ENCODE data around the gene MAPK8IP3. TPM values are rescaled to one million over a fixed set of nuclear protein-coding genes. Genes with fewer than 3 reads are reported as not detected.
"Not testable (repeated sequence)": the region's sequence is repeated elsewhere in the genome, so short reads cannot be mapped to it uniquely, and the experiment has no call there.

Gene MAPK8IP3
- polyA plus RNA-seq, 3 donors = 28.6 to 39.6 (median 36.3) TPM

DNA sequence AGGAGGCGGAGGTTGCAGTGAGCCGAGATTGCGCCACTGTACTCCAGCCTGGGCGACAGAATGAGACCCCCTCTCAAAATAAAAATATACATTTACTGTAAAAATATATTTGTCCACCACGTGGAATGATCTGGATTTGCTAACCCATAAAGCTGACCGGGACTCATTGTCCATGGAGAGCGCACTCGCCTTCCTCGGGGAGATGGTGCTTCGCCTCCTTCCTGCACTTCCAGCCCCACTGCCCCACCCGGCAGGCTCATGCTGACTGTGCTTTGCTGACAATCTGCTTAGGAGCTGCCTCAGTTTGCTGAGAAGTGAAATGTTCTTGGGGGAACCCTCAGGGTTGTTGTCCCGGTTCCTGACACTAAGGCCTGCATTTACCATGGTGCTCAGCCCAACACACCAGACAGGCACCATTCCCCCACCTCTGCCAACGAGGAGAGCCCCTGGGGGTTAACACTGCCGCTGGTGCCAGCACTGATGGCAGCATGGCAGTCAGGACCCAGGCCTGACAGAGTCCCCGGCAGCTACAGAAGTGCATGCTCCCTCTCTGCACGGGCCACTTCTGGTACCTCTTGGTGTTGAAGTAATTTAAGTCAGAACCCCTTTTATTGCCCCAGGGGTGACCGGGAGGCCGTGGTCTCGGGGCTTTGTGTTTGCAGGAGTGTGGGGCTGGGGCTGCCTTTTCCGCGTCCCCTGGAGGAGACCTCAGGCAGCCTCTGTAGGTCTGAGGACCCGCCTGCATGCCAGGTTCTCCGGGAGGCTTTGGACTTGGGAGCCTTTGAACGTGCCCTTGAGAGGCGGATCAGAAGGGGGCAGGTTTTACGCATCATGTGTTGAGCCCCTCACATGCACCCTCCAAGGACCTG is 79.2 kb downstream of the MAPK8IP3 start:
- DNase-seq (ENCODE audit: low read depth in 3 of 3, low spot score in 2 of 3) = no peak

- DNase-seq (ENCODE audit: low read depth in 3 of 3, low spot score in 2 of 3) = no peak
Observed at GRCh38 chr16:1785846-1786170, 79.8 kb downstream of the MAPK8IP3 start.

GRCh38 chr16:1786242-1787055 is 80.5 kb downstream of the MAPK8IP3 start:
- DNase-seq (ENCODE audit: low read depth in 3 of 3, low spot score in 2 of 3) = no peak

DNA sequence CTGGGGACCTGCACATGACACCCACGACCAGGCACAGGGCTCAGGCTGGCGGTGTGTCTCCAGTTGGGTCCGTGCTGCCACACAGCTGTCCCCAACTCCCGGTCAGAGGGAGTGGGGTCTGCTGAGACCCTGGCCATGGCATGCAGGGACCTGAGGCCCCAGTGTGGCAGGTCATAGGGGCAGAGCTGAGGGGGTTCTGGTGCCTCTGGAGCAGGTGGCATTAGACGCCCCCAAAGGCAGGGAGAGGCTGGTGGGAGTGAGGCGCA is 81.0 kb downstream of the MAPK8IP3 start:
- DNase-seq (ENCODE audit: low read depth in 3 of 3, low spot score in 2 of 3) = no peak

DNA sequence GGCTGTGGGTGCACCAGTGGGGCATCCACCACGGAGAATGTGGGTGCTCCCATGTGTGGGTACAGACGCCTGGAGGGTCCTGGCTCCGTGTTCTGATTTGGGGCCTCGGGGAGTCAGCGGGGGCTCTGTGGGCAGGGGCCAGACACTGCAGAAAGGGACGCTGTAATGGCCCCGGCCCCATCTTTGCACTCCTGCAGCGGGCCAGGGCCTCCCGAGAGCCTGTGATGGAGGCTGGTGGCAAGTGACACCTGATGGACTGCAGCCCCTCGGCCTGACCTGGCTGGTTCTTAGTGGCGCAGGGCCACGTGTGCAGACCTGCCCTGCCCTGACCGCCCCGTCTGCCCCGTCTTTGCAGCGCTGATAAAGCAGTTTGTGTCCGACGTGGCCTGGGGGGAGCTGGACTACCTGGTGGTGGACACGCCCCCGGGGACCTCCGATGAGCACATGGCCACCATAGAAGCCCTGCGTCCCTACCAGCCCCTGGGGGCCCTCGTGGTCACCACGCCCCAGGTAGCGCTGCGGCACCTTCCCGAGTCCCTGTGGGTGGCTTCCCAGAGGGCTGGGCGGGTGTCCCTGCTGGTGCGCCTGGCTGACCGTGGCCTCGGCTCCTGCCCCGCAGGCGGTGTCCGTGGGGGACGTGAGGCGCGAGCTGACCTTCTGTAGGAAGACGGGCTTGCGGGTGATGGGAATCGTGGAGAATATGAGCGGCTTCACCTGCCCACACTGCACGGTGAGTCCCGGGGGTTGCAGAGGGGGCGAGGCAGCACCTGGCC is 81.5 kb downstream of the MAPK8IP3 start:
- no peak for DNase-seq (ENCODE audit: low read depth in 3 of 3, low spot score in 2 of 3)

GRCh38 chr16:1788095-1788707 is 82.2 kb downstream of the MAPK8IP3 start:
- DNase-seq (ENCODE audit: low read depth in 3 of 3, low spot score in 2 of 3) = no peak

- no peak for DNase-seq (ENCODE audit: low read depth in 3 of 3, low spot score in 2 of 3)
Observed at GRCh38 chr16:1788708-1789100, 82.7 kb downstream of the MAPK8IP3 start.

DNA sequence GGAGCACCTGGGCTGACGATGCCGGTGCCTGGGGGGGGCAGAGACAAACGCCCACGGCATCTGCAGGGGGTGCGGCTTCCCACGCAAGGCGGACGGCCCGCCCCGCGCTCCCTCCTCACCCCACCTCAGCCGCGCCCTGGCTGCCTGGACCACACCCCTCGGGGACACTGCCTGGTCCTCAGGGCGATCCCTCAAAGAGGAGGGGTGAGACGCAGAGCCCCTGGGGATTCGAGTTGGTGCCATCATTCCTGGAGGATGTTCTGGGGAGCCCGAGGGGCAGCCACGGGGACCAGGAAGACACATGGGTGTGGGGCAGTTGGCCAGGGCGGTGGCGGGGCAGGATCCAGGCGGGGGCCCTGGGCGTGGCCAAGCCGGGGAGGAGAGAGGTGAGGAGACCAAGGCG is 83.6 kb downstream of the MAPK8IP3 start:
- DNase-seq (ENCODE audit: low read depth in 3 of 3, low spot score in 2 of 3) = no peak

- DNase-seq (ENCODE audit: low read depth in 3 of 3, low spot score in 2 of 3) = no peak
Observed at GRCh38 chr16:1790261-1790610, 84.2 kb downstream of the MAPK8IP3 start.

GRCh38 chr16:1790611-1791255 is 84.7 kb downstream of the MAPK8IP3 start:
- no peak for DNase-seq (ENCODE audit: low read depth in 3 of 3, low spot score in 2 of 3)

- no peak for DNase-seq (ENCODE audit: low read depth in 3 of 3, low spot score in 2 of 3)
Observed at GRCh38 chr16:1791256-1791942, 85.4 kb downstream of the MAPK8IP3 start.

- no peak for DNase-seq (ENCODE audit: low read depth in 3 of 3, low spot score in 2 of 3)
Observed at GRCh38 chr16:1791943-1792812, 86.2 kb downstream of the MAPK8IP3 start.

DNA sequence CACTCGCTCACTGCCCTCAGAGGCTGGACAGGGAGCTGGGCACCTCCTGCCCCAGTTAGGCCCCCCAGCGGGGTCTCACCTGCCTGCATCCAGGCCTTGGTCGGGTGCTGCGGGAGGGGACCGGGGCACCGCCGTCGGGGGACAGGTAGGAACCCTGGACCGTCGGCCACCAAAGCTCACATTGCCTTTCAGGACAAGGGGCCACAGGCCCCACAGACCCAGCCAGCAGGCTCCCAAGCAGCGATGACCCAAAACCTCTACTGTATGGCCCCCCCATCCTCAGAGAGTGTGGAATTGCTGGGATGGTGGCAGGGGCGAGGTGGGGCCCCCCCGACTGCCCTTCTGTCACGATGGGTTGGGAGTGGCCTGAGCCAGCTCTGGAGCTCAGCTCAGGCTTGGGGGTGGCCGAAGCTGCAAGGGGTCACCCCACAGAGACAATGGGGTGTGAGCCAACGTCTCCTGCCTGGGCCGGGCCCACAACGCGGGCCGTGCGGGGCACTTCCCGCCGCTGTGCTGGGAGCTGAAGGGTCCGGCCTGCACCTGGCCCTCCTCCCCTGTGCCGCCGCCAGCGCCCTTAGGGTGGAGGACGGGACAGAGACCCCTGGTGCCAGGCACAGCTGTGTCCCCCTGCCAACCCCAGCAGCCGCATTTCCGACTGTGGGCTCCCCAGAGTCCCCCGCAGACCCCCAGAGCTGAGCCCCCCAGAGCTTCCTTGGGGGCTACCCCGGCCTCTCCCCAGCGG is 87.0 kb downstream of the MAPK8IP3 start:
- DNase-seq (ENCODE audit: low read depth in 3 of 3, low spot score in 2 of 3) = no peak

DNA sequence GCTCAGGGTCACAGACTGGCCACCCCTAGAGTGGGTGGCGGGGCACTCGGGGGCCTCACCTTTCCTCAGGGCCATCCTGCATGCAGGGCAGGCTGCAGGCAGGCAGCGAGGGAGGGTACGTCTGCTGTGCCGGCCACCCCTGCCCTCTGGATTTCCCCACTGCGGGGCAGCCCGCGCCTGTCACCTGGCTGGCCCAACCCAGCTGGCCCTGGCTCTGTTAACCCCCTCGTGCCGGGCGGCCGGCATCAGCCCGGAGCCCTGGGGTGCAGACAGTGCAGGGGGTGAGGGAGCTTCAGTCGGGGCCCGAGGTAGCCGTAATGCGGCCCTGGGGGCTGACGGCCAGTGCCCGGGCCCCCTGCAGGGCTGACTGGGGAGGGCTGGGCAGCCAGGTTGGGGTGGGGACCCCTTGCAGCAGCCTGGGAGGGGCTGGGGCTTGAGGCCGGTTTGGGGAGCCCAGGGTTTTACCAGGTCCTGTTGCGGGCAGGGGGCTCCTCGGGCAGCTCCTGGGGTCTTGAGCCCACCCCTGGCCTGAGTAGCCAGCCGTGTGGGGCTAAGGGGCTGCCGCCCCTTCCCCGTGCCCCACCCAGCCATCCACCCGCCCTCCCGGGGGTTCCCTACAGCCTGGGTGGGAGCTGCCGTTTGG is 87.7 kb downstream of the MAPK8IP3 start, which contains the start of gene IGFALS:
TSS of gene IGFALS (minus strand) at position 128 of the 643 bp plus-strand sequence. CDS start at position 75, 53 bp downstream.
- no peak for DNase-seq (ENCODE audit: low read depth in 3 of 3, low spot score in 2 of 3)

DNA sequence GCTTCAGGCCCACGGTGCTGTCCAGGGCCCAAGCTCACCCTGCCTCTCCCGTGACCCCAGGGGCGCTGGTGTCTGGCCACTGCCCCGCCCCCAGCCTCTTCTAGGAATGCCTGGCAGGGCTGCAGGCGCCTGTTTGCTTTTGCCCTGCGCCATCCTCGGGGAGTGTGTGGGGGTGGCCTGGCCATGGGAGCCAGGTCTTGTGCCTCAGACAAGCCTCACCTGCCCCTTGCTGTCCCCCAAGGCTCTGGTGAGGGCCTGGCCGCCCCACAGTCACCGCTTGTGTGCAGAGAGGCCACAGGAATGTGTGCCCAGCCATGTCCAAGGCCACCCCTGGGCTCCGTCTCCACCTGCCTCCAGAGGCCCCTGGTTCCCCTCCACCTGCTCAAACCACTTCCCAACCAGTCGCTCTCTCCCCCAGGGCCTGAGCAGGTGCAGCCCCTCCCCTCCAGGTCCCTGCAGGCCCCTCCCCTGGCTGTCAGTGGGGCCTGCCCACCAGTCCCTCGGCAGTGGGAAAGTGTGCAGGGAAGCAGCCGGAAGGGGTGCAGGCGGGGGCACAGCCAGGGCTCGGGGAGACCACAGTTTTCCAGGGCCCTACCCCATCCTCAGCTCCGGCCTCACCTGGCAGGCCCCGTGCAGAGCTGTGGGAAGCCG is 88.4 kb downstream of the MAPK8IP3 start:
- DNase-seq (ENCODE audit: low read depth in 3 of 3, low spot score in 2 of 3) = no peak

DNA sequence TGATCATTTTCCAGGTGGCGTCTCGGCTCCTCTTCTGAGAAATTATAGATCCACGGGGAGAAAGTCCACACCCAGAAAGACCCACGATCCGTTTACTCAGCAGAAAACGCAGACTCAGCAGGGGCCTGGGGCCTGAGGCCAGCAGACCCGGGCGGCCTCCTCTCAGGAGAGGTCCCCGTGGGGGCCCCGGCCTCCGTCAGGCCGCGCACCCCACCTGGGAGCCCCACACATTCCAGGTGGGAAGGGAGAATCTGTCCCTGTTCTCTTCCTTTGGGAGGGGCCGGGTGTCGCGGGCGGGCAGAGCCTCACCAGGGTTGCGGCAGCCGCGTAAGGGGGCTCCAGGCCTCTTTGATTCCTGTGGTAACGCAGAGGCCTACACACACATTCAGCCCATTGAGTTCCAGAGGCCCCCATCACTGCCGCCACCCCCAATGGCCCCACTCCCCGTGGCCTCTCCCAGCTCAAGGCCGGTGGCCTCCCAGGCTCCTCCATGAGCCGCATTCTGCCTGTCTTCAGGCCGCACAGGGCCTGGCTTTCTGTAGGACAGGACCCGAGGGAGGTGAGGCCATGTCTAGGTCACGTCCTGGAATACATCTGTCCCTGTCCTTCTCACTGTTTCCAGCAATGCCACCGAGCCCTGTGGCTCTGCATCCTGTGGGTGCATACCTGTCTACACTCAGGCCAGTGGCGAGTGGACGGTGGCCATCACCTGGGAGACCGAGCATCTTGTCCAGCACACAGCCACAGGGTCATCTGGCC is 89.1 kb downstream of the MAPK8IP3 start:
- no peak for DNase-seq (ENCODE audit: low read depth in 3 of 3, low spot score in 2 of 3)

GRCh38 chr16:1799263-1799662 is 93.3 kb downstream of the MAPK8IP3 start:
- DNase-seq (ENCODE audit: low read depth in 3 of 3, low spot score in 2 of 3) = not testable (repeated sequence)

Data from right renal cortex interstitium (tissue), 3 donors.